Neural progenitor cell (in vitro differentiated cells): Measurements from ENCODE around the gene RPTOR. TPM values are rescaled to one million over a fixed set of nuclear protein-coding genes. Genes with fewer than 3 reads are reported as not detected.

ENCODE experiments used
- DNase-seq: peaks from one replicate; pipeline ENCODE4 v3.0.0-alpha.2; 2016; ENCODE audit warnings: low spot score
- H2AFZ ChIP-seq: fragments of 200-600 bp; sonication (generic); replicated peaks from 2 replicates; pipeline ENCODE4 v1.6.1; 2016; ENCODE audit warnings: antibody characterized with exemption
- H3F3A ChIP-seq: fragments of 200-600 bp; sonication (generic); 2 replicates; pipeline ENCODE4 v1.6.1; 2016; ENCODE audit warnings: antibody characterized with exemption, low read depth
- H3K27ac ChIP-seq: fragments of 200-600 bp; sonication (generic); 2 replicates; pipeline ENCODE4 v1.5.1; 2016; ENCODE audit warnings: mild to moderate bottlenecking
- H3K27me3 ChIP-seq: fragments of 200-600 bp; sonication (generic); 2 replicates; pipeline ENCODE4 v1.6.1; 2016; ENCODE audit warnings: mild to moderate bottlenecking, moderate library complexity
- H3K36me3 ChIP-seq: fragments of 200-600 bp; sonication (generic); 2 replicates; pipeline ENCODE4 v1.5.1; 2016
- H3K4me1 ChIP-seq: fragments of 200-600 bp; sonication (generic); 2 replicates; pipeline ENCODE4 v1.6.1; 2016; ENCODE audit warnings: mixed run types
- H3K4me2 ChIP-seq: fragments of 200-600 bp; sonication (generic); 2 replicates; pipeline ENCODE4 v1.6.1; 2016
- H3K4me3 ChIP-seq: fragments of 200-600 bp; sonication (generic); 2 replicates; pipeline ENCODE4 v1.5.1; 2016
- H3K79me2 ChIP-seq: fragments of 200-600 bp; sonication (generic); 2 replicates; pipeline ENCODE4 v1.6.1; 2016; ENCODE audit warnings: low read depth
- H3K9ac ChIP-seq: fragments of 200-600 bp; sonication (generic); 2 replicates; pipeline ENCODE4 v1.6.1; 2016
- H3K9me3 ChIP-seq: fragments of 200-600 bp; sonication (generic); 2 replicates; pipeline ENCODE4 v1.5.1; 2016; ENCODE audit warnings: low read depth
- H4K20me1 ChIP-seq: fragments of 200-600 bp; sonication (generic); 2 replicates; pipeline ENCODE4 v1.6.1; 2016; ENCODE audit warnings: low read depth
- H3K27ac Mint-ChIP-seq: 3 replicates; pipeline ENCODE4 v1.8.0; 2021; ENCODE audit warnings: mixed read lengths
- H3K27me3 Mint-ChIP-seq: 2 replicates; pipeline ENCODE4 v1.8.0; 2022; ENCODE audit warnings: low read depth, mild to moderate bottlenecking, inconsistent platforms, moderate library complexity, mixed read lengths; ENCODE audit not compliant: insufficient read depth
- H3K36me3 Mint-ChIP-seq: 3 replicates; pipeline ENCODE4 v1.8.0; 2021; ENCODE audit warnings: mixed read lengths
- H3K4me1 Mint-ChIP-seq: 3 replicates; pipeline ENCODE4 v1.8.0; 2021; ENCODE audit warnings: mixed read lengths
- H3K4me3 Mint-ChIP-seq: 3 replicates; pipeline ENCODE4 v1.8.0; 2021; ENCODE audit warnings: mild to moderate bottlenecking, moderate library complexity, mixed read lengths
- H3K9me3 Mint-ChIP-seq: 3 replicates; pipeline ENCODE4 v1.8.0; 2020; ENCODE audit warnings: mixed read lengths
- EZH2 ChIP-seq: fragments of 200-600 bp; sonication (generic); IDR thresholded peaks from 2 replicates; pipeline ENCODE4 v1.6.1; 2017; ENCODE audit warnings: antibody characterized with exemption, mild to moderate bottlenecking, moderate library complexity
- EZH2phosphoT487 ChIP-seq: fragments of 200-600 bp; sonication (generic); IDR thresholded peaks from 2 replicates; pipeline ENCODE4 v1.6.1; 2017; ENCODE audit warnings: antibody characterized with exemption
- total RNA-seq: library from RNA; depleted of rRNA; stranded (reverse); fragments of >200 nt; gene quantifications from 2 replicates; pipeline ENCODE4 v1.2.3, GENCODE V29; 2015; ENCODE audit warnings: low replicate concordance
- TF ChIP-seq, protein P1 (sequence below): fragments of 200-600 bp; sonication (generic); IDR thresholded peaks from 2 replicates; pipeline ENCODE4 v1.5.1; 2017; ENCODE audit warnings: antibody characterized with exemption, mild to moderate bottlenecking

Gene RPTOR
- total RNA-seq, 1 donor from 2014 or later = 7.4 TPM

DNA sequence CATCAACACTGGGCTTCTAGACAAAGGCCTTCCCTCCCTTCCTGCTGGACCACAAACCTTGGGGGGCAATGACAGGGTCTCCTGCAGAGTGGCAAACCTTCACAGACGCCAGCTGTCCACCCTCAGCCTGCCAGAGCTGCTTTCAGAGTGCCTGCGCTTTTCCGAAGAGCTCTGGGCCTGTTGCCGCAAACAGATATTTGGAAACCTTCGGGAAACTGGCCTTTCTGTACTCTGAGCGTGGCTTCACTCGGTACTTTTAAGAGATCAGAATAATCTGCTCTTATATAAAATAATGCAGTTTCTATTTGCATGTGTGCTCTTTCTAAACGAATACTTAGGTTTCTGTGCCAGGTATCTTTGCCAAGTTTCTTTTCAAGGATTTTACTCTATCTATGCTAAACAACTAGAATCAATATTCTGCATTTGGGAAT, 294.9 kb downstream of the RPTOR start:
- Histone ChIP-seq H3K9me3 (no peaks in the 10 kb centered on the region), H3K27ac (no peak overlapping the region), H3K36me3 (no peaks in the 10 kb centered on the region), H2AFZ (no peak overlapping the region), H3K9ac (no peak overlapping the region), H3K4me3 (no peak overlapping the region), H3K27me3 (no peaks in the 10 kb centered on the region), H3K79me2 (no peaks in the 10 kb centered on the region), H3K4me2 (no peak overlapping the region), H4K20me1 (no peaks in the 10 kb centered on the region), H3K4me1 (peaks cover 11% of the 10 kb centered on the region), H3F3A (no peaks in the 10 kb centered on the region)
- Mint-ChIP-seq H3K4me1 (peaks cover 16% of the 10 kb centered on the region), H3K27ac (peak overlapping the region; percentile 29), H3K36me3 (peaks cover 5% of the 10 kb centered on the region), H3K9me3 (no peaks in the 10 kb centered on the region), H3K27me3 (peaks cover 2% of the 10 kb centered on the region), H3K4me3 (no peak overlapping the region)
- DNase-seq = no peak
- TF ChIP-seq EZH2 = no peak
- TF ChIP-seq, protein P1, sequence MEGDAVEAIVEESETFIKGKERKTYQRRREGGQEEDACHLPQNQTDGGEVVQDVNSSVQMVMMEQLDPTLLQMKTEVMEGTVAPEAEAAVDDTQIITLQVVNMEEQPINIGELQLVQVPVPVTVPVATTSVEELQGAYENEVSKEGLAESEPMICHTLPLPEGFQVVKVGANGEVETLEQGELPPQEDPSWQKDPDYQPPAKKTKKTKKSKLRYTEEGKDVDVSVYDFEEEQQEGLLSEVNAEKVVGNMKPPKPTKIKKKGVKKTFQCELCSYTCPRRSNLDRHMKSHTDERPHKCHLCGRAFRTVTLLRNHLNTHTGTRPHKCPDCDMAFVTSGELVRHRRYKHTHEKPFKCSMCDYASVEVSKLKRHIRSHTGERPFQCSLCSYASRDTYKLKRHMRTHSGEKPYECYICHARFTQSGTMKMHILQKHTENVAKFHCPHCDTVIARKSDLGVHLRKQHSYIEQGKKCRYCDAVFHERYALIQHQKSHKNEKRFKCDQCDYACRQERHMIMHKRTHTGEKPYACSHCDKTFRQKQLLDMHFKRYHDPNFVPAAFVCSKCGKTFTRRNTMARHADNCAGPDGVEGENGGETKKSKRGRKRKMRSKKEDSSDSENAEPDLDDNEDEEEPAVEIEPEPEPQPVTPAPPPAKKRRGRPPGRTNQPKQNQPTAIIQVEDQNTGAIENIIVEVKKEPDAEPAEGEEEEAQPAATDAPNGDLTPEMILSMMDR = no peak
- TF ChIP-seq EZH2phosphoT487 = no peak

DNA sequence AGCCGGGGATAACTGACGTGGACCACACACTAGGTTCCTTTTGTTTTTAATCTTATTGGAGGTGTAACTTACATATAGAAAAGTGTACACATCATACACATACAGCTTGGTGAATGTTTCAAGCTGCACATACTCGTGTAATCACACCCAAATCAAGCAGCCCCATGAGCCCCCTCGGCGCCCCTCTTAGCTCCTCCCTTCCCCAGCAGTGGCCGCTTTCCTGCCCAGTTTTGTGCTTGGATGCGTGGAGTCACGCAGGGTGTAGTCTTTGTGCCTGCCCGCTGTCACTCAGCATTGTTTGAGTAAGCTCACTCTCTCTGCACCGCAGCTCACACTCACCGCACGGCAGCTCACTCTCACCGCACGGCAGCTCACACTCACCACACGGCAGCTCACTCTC, 295.3 kb downstream of the RPTOR start:
- Mint-ChIP-seq H3K9me3 (no peaks in the 10 kb centered on the region), H3K4me3 (no peak overlapping the region), H3K36me3 (peaks cover 5% of the 10 kb centered on the region), H3K27ac (no peak overlapping the region), H3K27me3 (peaks cover 2% of the 10 kb centered on the region), H3K4me1 (peaks cover 14% of the 10 kb centered on the region)
- Histone ChIP-seq H2AFZ (no peak overlapping the region), H3K4me2 (no peak overlapping the region), H3K4me1 (peaks cover 16% of the 10 kb centered on the region), H3K79me2 (no peaks in the 10 kb centered on the region), H3K9ac (no peak overlapping the region), H3F3A (no peaks in the 10 kb centered on the region), H3K4me3 (no peak overlapping the region), H3K27me3 (no peaks in the 10 kb centered on the region), H3K36me3 (no peaks in the 10 kb centered on the region), H4K20me1 (no peaks in the 10 kb centered on the region), H3K27ac (no peak overlapping the region), H3K9me3 (no peaks in the 10 kb centered on the region)
- DNase-seq = no peak
- TF ChIP-seq, protein P1 = no peak
- TF ChIP-seq EZH2phosphoT487 = no peak
- TF ChIP-seq EZH2 = no peak

DNA sequence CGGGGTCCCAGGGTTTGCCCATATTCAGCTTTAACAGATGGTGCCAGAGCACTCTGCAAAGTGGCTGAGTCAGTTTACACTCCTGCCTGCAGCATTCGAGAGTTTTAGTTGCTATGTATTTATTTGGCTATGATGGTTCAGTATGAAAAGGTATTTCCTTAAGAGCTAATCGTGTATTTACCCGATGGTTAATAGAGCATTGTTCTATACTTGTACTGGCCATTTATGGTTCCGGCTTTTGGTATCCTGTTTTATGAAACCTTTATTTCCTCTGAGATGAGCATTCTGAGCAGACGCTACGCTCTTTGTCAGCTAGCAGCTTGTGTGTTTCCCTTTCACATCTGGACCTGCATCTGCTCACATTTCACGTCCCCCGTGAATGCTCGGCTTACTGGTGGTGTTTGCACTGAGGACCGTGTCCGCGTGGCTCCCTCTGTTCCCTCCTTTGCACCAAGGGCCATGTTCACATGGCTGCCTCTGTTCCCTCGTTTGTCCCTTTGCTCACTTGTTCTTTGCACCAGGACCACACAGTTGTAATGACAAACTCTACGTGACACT, 297.9 kb downstream of the RPTOR start:
- Histone ChIP-seq H3K9me3 (no peaks in the 10 kb centered on the region), H3K36me3 (no peaks in the 10 kb centered on the region), H3F3A (no peaks in the 10 kb centered on the region), H3K27ac (no peak overlapping the region), H3K4me3 (no peak overlapping the region), H3K27me3 (no peaks in the 10 kb centered on the region), H2AFZ (no peak overlapping the region), H3K79me2 (no peaks in the 10 kb centered on the region), H3K4me2 (no peak overlapping the region), H4K20me1 (no peaks in the 10 kb centered on the region), H3K4me1 (peaks cover 22% of the 10 kb centered on the region), H3K9ac (no peak overlapping the region)
- DNase-seq = no peak
- Mint-ChIP-seq H3K27me3 (no peaks in the 10 kb centered on the region), H3K9me3 (no peaks in the 10 kb centered on the region), H3K4me3 (no peak overlapping the region), H3K27ac (peak overlapping the region; percentile 31), H3K36me3 (peaks cover 9% of the 10 kb centered on the region), H3K4me1 (peaks cover 18% of the 10 kb centered on the region)
- TF ChIP-seq, protein P1 = no peak
- no peak for TF ChIP-seq EZH2
- TF ChIP-seq EZH2phosphoT487 = no peak
